Measurements from ENCODE around the gene ZFYVE16. TPM values are rescaled to one million over a fixed set of nuclear protein-coding genes. Genes with fewer than 3 reads are reported as not detected.
"Not testable (repeated sequence)": the region's sequence is repeated elsewhere in the genome, so short reads cannot be mapped to it uniquely, and the experiment has no call there.

ZFYVE16 gene
- total RNA-seq, 2 donors from 2014 or later, result 11.3 to 17.8 TPM

DNA sequence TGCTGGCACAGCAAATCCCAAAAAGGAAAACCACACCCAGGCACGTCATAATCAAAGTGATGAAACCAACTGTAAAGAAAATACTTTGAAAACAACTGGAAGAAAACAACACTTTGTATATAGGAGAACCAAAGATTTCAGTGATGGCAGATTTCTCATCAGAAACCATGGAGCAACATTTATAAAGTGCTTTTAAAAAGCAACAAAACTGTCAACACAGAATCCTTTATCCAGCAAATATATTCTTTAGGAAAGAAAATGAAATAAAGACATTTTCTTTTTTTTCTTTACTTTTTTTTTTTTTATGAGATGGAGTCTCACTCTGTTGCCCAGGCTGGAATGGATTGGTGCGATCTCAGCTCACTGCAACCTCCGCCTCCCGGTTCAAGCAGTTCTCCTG, 74.7 kb downstream of the ZFYVE16 start:
- peaks cover 0 to 4% of the 10 kb centered on the region in 2 donors for H3K9me3 Mint-ChIP-seq
- no peak overlapping the region for H3K27ac Mint-ChIP-seq
- no peak overlapping the region for H3K4me3 Mint-ChIP-seq
- peaks cover 8 to 16% of the 10 kb centered on the region in 2 donors for H3K36me3 Mint-ChIP-seq (ENCODE audit: insufficient read depth in 2 of 2)
- H3K27me3 Mint-ChIP-seq (ENCODE audit: low read depth), result peaks cover 8% of the 10 kb centered on the region
- DNase-seq (no peak), ATAC-seq (replicated peaks in 1 of 2) (no peak)
- H3K4me1 Mint-ChIP-seq (ENCODE audit: low read depth), result peaks cover 12% of the 10 kb centered on the region

DNA sequence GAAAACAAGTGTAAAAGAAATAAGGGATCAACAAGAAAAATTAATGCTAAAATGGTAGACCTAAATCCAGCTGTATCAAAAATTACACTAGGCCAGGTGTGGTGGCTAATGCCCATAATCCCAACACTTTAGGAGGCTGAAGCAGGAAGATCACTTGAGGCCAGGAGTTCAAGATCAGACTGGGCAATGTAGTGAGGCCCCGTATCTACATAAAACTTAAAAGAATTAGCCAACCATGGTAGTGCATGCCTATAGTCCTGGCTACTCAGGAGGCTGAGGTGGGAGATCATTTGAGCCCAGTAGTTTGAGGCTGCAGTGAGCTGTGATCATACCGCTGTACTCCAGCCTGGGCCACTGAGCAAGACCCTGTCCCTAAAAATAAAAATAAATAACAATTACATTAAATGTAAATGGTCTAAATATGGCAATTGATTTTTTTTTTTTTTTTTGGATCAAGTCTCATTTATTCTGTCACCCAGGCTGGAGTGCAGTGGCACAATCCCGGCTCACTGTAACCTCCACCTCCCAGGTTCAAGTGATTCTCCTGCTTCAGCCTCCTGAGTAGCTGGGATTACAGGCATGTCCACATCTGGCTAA, 75.9 kb downstream of the ZFYVE16 start:
- peaks cover 0 to 4% of the 10 kb centered on the region in 2 donors for H3K9me3 Mint-ChIP-seq

DNA sequence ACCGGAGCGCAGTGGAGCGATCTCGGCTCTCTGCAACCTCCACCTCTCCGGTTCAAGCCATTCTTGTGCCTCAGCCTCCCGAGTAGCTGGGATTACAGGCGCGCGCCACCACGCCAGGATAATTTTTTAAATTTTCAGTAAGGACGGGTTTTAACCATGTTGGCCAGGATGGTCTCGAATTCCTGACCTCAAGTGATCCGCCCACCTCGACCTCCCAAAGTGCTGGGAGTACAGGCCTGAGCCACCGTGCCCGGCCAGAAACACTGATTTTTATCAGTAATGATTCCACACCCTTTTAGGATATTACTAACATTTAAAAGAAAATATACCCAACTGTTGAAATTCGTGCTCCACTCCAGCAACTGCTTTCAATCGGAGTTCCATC, 79.6 kb downstream of the ZFYVE16 start:
- Mint-ChIP-seq H3K4me3 (peak overlapping the region; percentile 81 to 89), H3K4me1 (ENCODE audit: low read depth) (peaks cover 21% of the 10 kb centered on the region), H3K36me3 (ENCODE audit: insufficient read depth in 2 of 2) (peaks cover 8 to 9% of the 10 kb centered on the region in 2 donors), H3K9me3 (peaks cover 0 to 2% of the 10 kb centered on the region in 2 donors), H3K27ac (no peak overlapping the region), H3K27me3 (ENCODE audit: low read depth) (peaks cover 19% of the 10 kb centered on the region)
- no peak for ATAC-seq (replicated peaks in 1 of 2)
- no peak for DNase-seq

More for the DNA sequence above, 75.9 kb downstream of the ZFYVE16 start:
- no peak overlapping the region for H3K27ac Mint-ChIP-seq
- peaks cover 13% of the 10 kb centered on the region for H3K27me3 Mint-ChIP-seq (ENCODE audit: low read depth)
- H3K4me1 Mint-ChIP-seq (ENCODE audit: low read depth), result peaks cover 21% of the 10 kb centered on the region
- DNase-seq (no peak), ATAC-seq (replicated peaks in 1 of 2) (no peak)
- H3K4me3 Mint-ChIP-seq, result no peak overlapping the region
- peaks cover 8 to 16% of the 10 kb centered on the region in 2 donors for H3K36me3 Mint-ChIP-seq (ENCODE audit: insufficient read depth in 2 of 2)

DNA sequence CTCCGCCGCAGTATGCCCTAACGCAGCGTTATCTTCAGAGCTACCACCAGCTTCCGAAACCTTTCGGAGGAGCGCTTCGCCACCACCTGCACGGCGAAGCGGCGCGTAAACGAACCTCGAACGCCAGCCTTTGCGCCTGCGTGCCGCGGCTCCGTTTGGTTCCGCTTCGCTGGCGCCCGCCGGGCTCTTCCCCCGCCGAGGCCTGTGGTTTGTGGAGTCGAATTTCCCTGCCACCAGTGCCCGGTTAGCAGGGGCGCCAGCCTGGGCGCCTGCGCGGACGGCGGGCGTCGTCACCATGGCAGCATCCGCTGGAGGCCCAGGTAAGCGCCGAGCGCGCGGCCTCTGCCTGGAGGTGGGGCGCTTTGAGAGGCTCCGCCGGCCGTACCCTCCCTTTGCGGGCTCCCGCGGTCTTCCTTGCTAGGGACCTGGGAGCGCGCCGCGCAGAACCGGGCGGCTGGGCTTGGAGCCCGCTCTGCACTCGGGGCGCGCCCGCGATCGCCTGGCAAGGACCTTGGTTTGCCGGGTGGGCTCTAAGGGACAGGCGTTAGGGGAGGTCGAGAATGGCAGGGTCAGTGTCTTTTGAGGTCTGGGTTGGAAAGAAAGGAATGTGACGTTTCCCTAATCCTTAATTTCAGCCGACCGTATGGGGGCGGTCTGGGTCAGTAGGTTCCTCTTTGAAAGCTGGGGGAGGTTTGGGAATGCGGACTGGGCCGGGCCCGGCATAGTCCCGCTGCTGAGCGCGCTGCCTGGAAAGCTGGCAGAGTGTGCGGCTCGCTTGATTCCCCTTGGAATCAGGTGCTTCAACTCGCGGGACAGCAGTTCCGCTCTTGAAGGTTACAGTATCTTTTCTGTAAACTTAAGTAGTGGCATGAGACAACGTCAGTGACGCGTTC, 80.2 kb downstream of the ZFYVE16 start, which contains the start of gene FAM151B:
Gene FAM151B (plus strand): TSS at position 272 of the 893 bp plus-strand sequence. CDS start 24 bp downstream, at position 296.
- peak within 1 kb of the TSS; percentile 86 to 89 for H3K4me3 Mint-ChIP-seq
- peak; percentile 93 to 95 for ATAC-seq (replicated peaks in 1 of 2)
- H3K36me3 Mint-ChIP-seq (ENCODE audit: insufficient read depth in 2 of 2), result peaks cover 5% of the 10 kb centered on the region in 2 donors
- H3K27ac Mint-ChIP-seq, result no peak within 1 kb of the TSS
- H3K27me3 Mint-ChIP-seq (ENCODE audit: low read depth), result peaks cover 19% of the 10 kb centered on the region
- no peaks in the 10 kb centered on the region for H3K9me3 Mint-ChIP-seq
- H3K4me1 Mint-ChIP-seq (ENCODE audit: low read depth), result peaks cover 27% of the 10 kb centered on the region
- peak; percentile 73 to 75 for DNase-seq

DNA sequence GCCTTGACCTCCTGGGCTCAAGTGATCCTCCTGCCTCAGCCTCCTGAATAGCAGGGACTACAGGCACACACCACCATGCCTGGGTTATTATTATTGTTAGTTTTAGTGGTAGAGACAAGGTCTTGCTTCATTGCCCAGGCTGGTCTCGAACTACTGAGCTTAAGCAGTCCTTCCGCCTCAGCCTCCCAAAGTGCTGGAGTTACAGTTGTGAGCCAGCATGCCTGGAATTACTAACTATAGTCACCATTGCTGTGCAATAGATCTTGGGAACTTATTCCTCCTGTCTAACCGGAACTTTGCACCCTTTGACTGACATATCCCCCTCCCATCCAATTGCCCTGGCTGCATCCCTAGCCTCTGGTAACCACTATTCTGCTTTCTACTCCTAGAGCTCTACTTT, 83.4 kb downstream of the ZFYVE16 start:
- no peak overlapping the region for H3K27ac Mint-ChIP-seq
- H3K4me1 Mint-ChIP-seq (ENCODE audit: low read depth), result peaks cover 34% of the 10 kb centered on the region
- H3K36me3 Mint-ChIP-seq (ENCODE audit: insufficient read depth in 2 of 2), result peaks cover 1 to 5% of the 10 kb centered on the region in 2 donors
- no peaks in the 10 kb centered on the region for H3K9me3 Mint-ChIP-seq
- peaks cover 19% of the 10 kb centered on the region for H3K27me3 Mint-ChIP-seq (ENCODE audit: low read depth)
- no peak for ATAC-seq (replicated peaks in 1 of 2)
- DNase-seq, result no peak
- no peak overlapping the region for H3K4me3 Mint-ChIP-seq

DNA sequence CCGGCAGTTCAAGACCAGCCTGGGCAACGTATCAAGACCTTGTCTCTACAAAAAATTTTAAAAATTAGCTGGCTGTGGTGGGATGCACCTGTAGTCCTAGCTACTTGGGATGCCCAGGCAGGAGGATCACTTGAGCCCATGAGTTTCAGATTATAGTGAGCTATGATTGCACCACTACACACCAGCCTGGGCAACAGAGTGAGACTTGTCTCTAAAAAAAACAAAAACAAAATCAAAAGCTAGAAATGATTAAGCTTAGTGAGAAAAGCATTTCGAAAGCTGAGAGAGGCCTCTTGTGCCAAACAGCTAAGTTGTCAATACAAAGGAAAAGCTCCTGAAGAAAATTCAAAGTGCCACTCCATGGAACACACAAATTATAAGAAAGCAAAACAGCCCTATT, 84.9 kb downstream of the ZFYVE16 start:
- Mint-ChIP-seq H3K4me1 (ENCODE audit: low read depth) (peaks cover 21% of the 10 kb centered on the region), H3K9me3 (no peaks in the 10 kb centered on the region), H3K27me3 (ENCODE audit: low read depth) (peaks cover 11% of the 10 kb centered on the region), H3K4me3 (no peak overlapping the region), H3K27ac (no peak overlapping the region), H3K36me3 (ENCODE audit: insufficient read depth in 2 of 2) (no peaks in the 10 kb centered on the region)
- DNase-seq, result no peak
- no peak for ATAC-seq (replicated peaks in 1 of 2)

DNA sequence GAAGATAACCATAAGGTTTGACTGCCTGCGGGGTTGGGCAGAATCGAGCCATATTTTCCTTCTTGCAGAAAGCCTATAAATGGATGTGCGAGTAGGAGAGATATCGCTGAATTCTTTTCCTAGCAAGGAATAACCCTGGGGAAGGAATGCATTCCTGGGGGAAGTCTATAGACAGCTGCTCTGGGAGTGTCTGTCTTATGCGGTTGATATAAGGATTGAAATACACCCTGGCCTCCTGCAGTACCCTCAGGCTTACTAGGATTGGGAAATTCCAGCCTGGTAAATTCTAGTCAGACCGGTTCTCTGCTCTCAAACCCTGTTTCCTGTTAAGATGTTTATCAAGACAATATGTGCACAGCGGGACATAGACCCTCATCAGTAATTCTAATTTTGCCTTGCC, 85.6 kb downstream of the ZFYVE16 start:
- H3K27me3 Mint-ChIP-seq (ENCODE audit: low read depth); H3K4me3 Mint-ChIP-seq; ATAC-seq (replicated peaks in 1 of 2); H3K27ac Mint-ChIP-seq; H3K36me3 Mint-ChIP-seq (ENCODE audit: insufficient read depth in 2 of 2); H3K9me3 Mint-ChIP-seq; DNase-seq: not testable (repeated sequence)
- peaks cover 16% of the 10 kb centered on the region for H3K4me1 Mint-ChIP-seq (ENCODE audit: low read depth)

DNA sequence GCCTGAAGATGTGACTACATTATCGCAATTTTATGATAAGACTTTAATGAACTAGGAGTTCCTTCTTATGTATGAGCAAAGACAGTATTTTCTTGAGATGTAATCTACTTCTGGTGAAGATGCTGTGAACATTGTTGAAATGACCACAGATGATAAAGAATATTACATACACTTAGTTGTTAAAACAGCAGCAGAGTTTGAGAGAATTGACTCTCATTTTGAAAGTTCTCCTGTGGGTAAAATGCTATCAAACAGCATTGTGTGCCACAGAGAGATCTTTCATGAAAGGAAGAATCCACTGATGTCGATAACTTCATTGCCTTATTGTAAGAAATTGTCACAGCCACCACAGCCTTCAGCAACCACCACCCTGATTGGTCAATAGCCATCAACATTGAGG, 88.0 kb downstream of the ZFYVE16 start:
- H3K27me3 Mint-ChIP-seq (ENCODE audit: low read depth), result no peaks in the 10 kb centered on the region
- peaks cover 13% of the 10 kb centered on the region for H3K4me1 Mint-ChIP-seq (ENCODE audit: low read depth)
- H3K36me3 Mint-ChIP-seq (ENCODE audit: insufficient read depth in 2 of 2), result no peaks in the 10 kb centered on the region
- no peaks in the 10 kb centered on the region for H3K9me3 Mint-ChIP-seq
- ATAC-seq (replicated peaks in 1 of 2), result no peak
- no peak for DNase-seq
- H3K27ac Mint-ChIP-seq, result no peak overlapping the region
- H3K4me3 Mint-ChIP-seq, result no peak overlapping the region

DNA sequence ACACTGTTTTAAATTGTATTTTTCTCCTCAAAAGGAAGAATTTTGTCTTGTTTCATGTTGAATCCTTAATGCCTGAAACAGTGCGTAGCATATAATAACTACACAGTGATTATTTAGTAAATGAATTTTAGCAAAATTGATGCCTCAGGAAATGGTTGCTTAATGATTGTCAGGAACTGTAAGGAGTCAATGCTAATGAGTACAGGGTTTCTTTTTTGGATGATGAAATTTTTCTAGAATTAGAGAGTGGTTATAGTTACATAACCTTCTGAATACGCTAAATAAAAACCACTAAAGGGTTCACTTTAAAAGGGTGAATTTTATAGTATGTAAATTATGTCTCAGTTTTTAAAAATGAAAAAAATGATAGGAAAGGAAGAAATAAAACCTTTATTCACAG, 94.9 kb downstream of the ZFYVE16 start:
- no peaks in the 10 kb centered on the region for H3K27me3 Mint-ChIP-seq (ENCODE audit: low read depth)
- H3K36me3 Mint-ChIP-seq (ENCODE audit: insufficient read depth in 2 of 2), result no peaks in the 10 kb centered on the region

DNA sequence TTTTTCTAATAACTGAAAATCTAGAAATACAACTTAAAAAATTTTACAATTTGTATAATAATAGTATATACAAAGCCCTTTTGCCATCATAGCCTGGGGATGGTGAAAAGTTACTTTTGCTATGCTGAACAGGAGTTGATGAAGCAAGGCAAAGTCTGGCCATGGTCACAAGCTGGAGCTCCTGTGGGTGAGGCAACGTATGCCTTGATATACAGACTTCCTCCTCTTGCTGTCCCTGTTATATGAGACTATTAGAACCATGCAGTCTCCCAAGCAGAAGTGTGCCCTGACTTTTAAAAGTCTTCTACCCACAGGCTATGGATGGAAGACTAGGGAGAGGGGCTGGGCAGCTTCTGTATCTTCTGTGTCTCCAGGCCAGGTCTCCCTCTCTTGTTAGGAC, 95.8 kb downstream of the ZFYVE16 start:
- H3K27me3 Mint-ChIP-seq (ENCODE audit: low read depth), result no peaks in the 10 kb centered on the region
- no peak overlapping the region for H3K4me3 Mint-ChIP-seq
- DNase-seq (no peak), ATAC-seq (replicated peaks in 1 of 2) (no peak)
- H3K36me3 Mint-ChIP-seq (ENCODE audit: insufficient read depth in 2 of 2), result no peaks in the 10 kb centered on the region
- no peaks in the 10 kb centered on the region for H3K9me3 Mint-ChIP-seq
- peaks cover 5% of the 10 kb centered on the region for H3K4me1 Mint-ChIP-seq (ENCODE audit: low read depth)
- no peak overlapping the region for H3K27ac Mint-ChIP-seq

More for the DNA sequence above, 94.9 kb downstream of the ZFYVE16 start:
- Mint-ChIP-seq H3K9me3 (no peaks in the 10 kb centered on the region), H3K4me3 (no peak overlapping the region), H3K27ac (no peak overlapping the region), H3K4me1 (ENCODE audit: low read depth) (peaks cover 5% of the 10 kb centered on the region)
- DNase-seq (no peak), ATAC-seq (replicated peaks in 1 of 2) (no peak)

DNA sequence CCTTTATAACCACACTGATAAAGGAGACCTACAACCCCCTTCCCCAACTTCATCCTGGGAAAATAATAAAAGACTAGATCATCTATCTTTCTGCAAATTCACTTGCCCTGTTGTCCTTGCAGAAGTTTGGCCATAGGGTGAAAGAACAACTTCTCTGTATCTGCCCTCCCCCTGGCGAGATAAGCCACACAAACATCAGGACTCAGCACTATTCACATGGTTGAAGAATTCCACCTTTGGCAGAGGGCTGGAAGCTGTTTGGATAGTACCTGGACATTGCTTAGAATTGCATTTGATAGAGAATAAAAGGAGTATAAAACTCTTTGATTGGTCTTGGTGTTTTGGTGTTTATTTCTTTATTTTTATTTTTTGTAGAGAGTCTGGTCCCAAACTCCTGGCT, 97.0 kb downstream of the ZFYVE16 start:
- Mint-ChIP-seq H3K9me3 (no peaks in the 10 kb centered on the region), H3K4me1 (ENCODE audit: low read depth) (peaks cover 5% of the 10 kb centered on the region), H3K36me3 (ENCODE audit: insufficient read depth in 2 of 2) (no peaks in the 10 kb centered on the region), H3K27me3 (ENCODE audit: low read depth) (no peaks in the 10 kb centered on the region), H3K4me3 (no peak overlapping the region), H3K27ac (no peak overlapping the region)
- ATAC-seq (replicated peaks in 1 of 2), result no peak
- no peak for DNase-seq

DNA sequence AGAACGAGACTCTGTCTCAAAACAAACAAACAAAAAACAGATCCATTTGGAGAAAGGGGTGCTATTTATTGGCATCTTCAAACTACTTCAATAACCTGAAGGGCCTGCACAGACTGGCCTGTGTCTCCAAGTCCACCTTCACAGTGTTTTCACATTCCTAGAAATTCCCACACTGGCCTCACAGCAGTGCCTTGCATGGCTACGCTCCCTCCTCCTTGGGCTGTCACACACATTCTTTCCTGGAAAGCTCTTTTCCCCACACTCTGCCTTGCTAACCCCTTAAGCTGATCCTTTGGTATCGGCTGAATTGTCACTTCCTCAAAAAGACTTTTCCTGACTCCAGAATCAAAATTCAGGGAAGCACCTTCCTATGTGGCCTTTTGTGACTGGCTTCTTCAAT, 99.8 kb downstream of the ZFYVE16 start:
- H3K27me3 Mint-ChIP-seq (ENCODE audit: low read depth), result no peaks in the 10 kb centered on the region
- H3K4me1 Mint-ChIP-seq (ENCODE audit: low read depth), result peaks cover 5% of the 10 kb centered on the region
- no peaks in the 10 kb centered on the region for H3K36me3 Mint-ChIP-seq (ENCODE audit: insufficient read depth in 2 of 2)

DNA sequence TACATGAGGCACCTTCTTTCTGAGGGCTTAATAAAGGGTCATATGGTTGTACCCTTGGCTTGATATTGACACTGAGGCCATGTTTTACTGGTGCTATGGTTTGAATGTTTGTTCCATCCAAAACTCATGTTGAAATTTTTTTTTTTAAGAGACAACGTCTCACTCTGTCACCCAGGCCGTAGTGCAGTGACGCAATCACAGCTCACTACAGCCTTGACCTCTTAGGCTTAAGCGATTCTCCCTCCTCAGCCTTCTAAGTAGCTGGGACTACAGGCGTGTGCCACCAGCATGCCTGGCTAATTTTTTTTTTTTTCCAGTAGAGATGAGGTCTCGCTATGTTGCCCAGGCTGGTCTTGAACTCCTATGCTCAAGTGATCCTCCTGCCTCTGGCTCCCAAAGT, 101.0 kb downstream of the ZFYVE16 start:
- no peaks in the 10 kb centered on the region for H3K9me3 Mint-ChIP-seq
- DNase-seq (no peak), ATAC-seq (replicated peaks in 1 of 2) (no peak)
- no peak overlapping the region for H3K4me3 Mint-ChIP-seq
- peaks cover 4% of the 10 kb centered on the region for H3K4me1 Mint-ChIP-seq (ENCODE audit: low read depth)
- no peak overlapping the region for H3K27ac Mint-ChIP-seq
- no peaks in the 10 kb centered on the region for H3K36me3 Mint-ChIP-seq (ENCODE audit: insufficient read depth in 2 of 2)
- H3K27me3 Mint-ChIP-seq (ENCODE audit: low read depth), result no peaks in the 10 kb centered on the region

More for the DNA sequence above, 99.8 kb downstream of the ZFYVE16 start:
- Mint-ChIP-seq H3K4me3 (no peak overlapping the region), H3K27ac (no peak overlapping the region), H3K9me3 (no peaks in the 10 kb centered on the region)
- ATAC-seq (replicated peaks in 1 of 2) (no peak), DNase-seq (no peak)
